ENCODE data around the gene FRMD5. TPM values are rescaled to one million over a fixed set of nuclear protein-coding genes. Genes with fewer than 3 reads are reported as not detected.

The FRMD5 gene
- polyA plus RNA-seq, 3 donors, result not detected

DNA sequence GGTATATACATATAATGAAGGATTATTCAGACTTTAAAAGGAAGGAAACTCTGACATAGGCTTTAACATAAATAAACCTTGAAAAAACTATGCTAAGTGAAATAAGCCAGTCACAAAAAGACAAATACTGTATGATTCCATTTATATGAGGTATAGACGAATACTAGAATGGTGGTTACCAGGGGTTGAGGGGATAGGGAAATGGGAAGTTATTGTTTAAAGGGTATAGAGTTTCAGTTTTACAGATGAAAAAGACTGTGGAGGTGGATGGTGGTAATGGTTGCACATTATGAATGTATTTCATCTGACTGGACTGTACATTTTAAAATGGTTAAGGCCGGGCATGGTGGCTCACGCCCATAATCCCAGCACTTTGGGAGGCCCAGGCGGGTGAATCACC is 41.7 kb downstream of the FRMD5 start:
- H3K4me3 ChIP-seq (replicated peaks in 1 of 3; ENCODE audit: low read depth in 2 of 3, low read length in 3 of 3), result no peak overlapping the region
- no peaks in the 10 kb centered on the region for H4K20me1 ChIP-seq (ENCODE audit: insufficient read depth, low read length)
- no peaks in the 10 kb centered on the region for H3K36me3 ChIP-seq (replicated peaks in 1 of 2; ENCODE audit: control insufficient read depth in 1 of 2, insufficient read depth in 2 of 2, low read length in 2 of 2)
- H3K36me3 Mint-ChIP-seq, result no peaks in the 10 kb centered on the region
- H3K4me2 ChIP-seq (replicated peaks; ENCODE audit: extremely low read depth, low read length, poor library complexity, severe bottlenecking), result no peak overlapping the region
- no peak for DNase-seq
- intact Hi-C loops (cut with micrococcal nuclease), result no loop called here
- no peaks in the 10 kb centered on the region for H3K4me1 Mint-ChIP-seq
- no peaks in the 10 kb centered on the region for H3K9me3 ChIP-seq (replicated peaks in 1 of 2; ENCODE audit: control insufficient read depth in 1 of 2, insufficient read depth in 1 of 2, low read length in 2 of 2)
- H3K4me1 ChIP-seq (ENCODE audit: control insufficient read depth in 1 of 2, insufficient read depth in 2 of 2, low read length in 2 of 2), result no peaks in the 10 kb centered on the region
- H3K27me3 Mint-ChIP-seq (ENCODE audit: low read depth in 3 of 3), result peaks cover 4 to 15% (median 5%) of the 10 kb centered on the region in 3 donors
- H3K9me3 Mint-ChIP-seq, result peaks cover 0 to 1% (median 0%) of the 10 kb centered on the region in 7 donors
- H3K27ac ChIP-seq (ENCODE audit: low read depth in 1 of 2, low read length in 2 of 2), result no peak overlapping the region
- H3K4me3 Mint-ChIP-seq, result no peak overlapping the region
- 91% methylated on average over 4 of the region's 4 CpGs for WGBS (ENCODE audit: insufficient coverage)
- TF ChIP-seq, protein P1, sequence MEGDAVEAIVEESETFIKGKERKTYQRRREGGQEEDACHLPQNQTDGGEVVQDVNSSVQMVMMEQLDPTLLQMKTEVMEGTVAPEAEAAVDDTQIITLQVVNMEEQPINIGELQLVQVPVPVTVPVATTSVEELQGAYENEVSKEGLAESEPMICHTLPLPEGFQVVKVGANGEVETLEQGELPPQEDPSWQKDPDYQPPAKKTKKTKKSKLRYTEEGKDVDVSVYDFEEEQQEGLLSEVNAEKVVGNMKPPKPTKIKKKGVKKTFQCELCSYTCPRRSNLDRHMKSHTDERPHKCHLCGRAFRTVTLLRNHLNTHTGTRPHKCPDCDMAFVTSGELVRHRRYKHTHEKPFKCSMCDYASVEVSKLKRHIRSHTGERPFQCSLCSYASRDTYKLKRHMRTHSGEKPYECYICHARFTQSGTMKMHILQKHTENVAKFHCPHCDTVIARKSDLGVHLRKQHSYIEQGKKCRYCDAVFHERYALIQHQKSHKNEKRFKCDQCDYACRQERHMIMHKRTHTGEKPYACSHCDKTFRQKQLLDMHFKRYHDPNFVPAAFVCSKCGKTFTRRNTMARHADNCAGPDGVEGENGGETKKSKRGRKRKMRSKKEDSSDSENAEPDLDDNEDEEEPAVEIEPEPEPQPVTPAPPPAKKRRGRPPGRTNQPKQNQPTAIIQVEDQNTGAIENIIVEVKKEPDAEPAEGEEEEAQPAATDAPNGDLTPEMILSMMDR (IDR thresholded peaks at IDR 0.05), result no peak
- H3K27me3 ChIP-seq (ENCODE audit: control insufficient read depth in 2 of 2, insufficient read depth in 2 of 2, low read length in 2 of 2), result no peaks in the 10 kb centered on the region
- no peaks in the 10 kb centered on the region for H3K79me2 ChIP-seq (ENCODE audit: insufficient read depth, low read length)
- H3K9ac ChIP-seq (ENCODE audit: insufficient read depth, low read length, poor library complexity, severe bottlenecking), result no peak overlapping the region
- H3K27ac Mint-ChIP-seq, result no peak overlapping the region
- no peak overlapping the region for H2AFZ ChIP-seq (ENCODE audit: insufficient read depth, low read depth, low read length, poor library complexity, severe bottlenecking)

DNA sequence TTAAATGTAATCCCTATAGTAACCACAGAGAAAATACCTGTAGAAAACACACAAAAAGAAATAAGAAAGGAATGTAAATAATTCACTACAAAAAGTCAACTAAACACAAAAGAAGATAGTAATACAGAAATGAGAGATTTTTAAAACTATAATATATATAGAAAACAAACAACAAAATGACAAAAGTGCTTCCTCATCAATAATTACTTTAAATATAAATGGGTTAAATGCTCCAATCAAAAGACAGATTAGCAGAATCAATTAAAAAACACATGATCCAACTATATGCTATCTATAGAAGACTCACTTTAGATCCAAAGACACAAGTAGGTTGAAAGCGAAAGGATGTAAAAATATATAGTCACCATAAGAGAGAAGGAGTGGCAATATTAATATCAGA is 45.8 kb downstream of the FRMD5 start:
- H3K27ac ChIP-seq (ENCODE audit: low read depth in 1 of 2, low read length in 2 of 2), result no peak overlapping the region
- no peak overlapping the region for H3K9ac ChIP-seq (ENCODE audit: insufficient read depth, low read length, poor library complexity, severe bottlenecking)
- no peaks in the 10 kb centered on the region for H3K4me1 Mint-ChIP-seq
- H3K4me3 Mint-ChIP-seq, result no peak overlapping the region
- TF ChIP-seq, protein P1 (IDR thresholded peaks at IDR 0.05), result no peak
- H3K27me3 ChIP-seq (ENCODE audit: control insufficient read depth in 2 of 2, insufficient read depth in 2 of 2, low read length in 2 of 2), result no peaks in the 10 kb centered on the region
- no peaks in the 10 kb centered on the region for H3K9me3 ChIP-seq (replicated peaks in 1 of 2; ENCODE audit: control insufficient read depth in 1 of 2, insufficient read depth in 1 of 2, low read length in 2 of 2)
- H2AFZ ChIP-seq (ENCODE audit: insufficient read depth, low read depth, low read length, poor library complexity, severe bottlenecking), result no peak overlapping the region
- no peaks in the 10 kb centered on the region for H3K36me3 ChIP-seq (replicated peaks in 1 of 2; ENCODE audit: control insufficient read depth in 1 of 2, insufficient read depth in 2 of 2, low read length in 2 of 2)
- no peaks in the 10 kb centered on the region for H3K79me2 ChIP-seq (ENCODE audit: insufficient read depth, low read length)
- DNase-seq, result no peak
- intact Hi-C loops (cut with micrococcal nuclease), result no loop called here
- H4K20me1 ChIP-seq (ENCODE audit: insufficient read depth, low read length), result no peaks in the 10 kb centered on the region
- no peak overlapping the region for H3K4me2 ChIP-seq (replicated peaks; ENCODE audit: extremely low read depth, low read length, poor library complexity, severe bottlenecking)
- peaks cover 0 to 1% (median 0%) of the 10 kb centered on the region in 7 donors for H3K9me3 Mint-ChIP-seq
- H3K4me3 ChIP-seq (replicated peaks in 1 of 3; ENCODE audit: low read depth in 2 of 3, low read length in 3 of 3), result no peak overlapping the region
- WGBS (ENCODE audit: insufficient coverage), result no CpG with 5 or more reads among the region's 1 CpG
- no peak overlapping the region for H3K27ac Mint-ChIP-seq
- peaks cover 3 to 12% (median 5%) of the 10 kb centered on the region in 3 donors for H3K27me3 Mint-ChIP-seq (ENCODE audit: low read depth in 3 of 3)
- no peaks in the 10 kb centered on the region for H3K36me3 Mint-ChIP-seq
- no peaks in the 10 kb centered on the region for H3K4me1 ChIP-seq (ENCODE audit: control insufficient read depth in 1 of 2, insufficient read depth in 2 of 2, low read length in 2 of 2)
